Osteocyte (in vitro differentiated cells): ENCODE results near the gene POT1. TPM values are rescaled to one million over a fixed set of nuclear protein-coding genes. Genes with fewer than 3 reads are reported as not detected.

Source experiments
- DNase-seq: peaks from one replicate; pipeline ENCODE4 v3.0.0; 2021; ENCODE audit warnings: mixed read lengths; ENCODE audit not compliant: unreplicated experiment; ENCODE audit errors: extremely low spot score
- H3K27ac Mint-ChIP-seq: one replicate; pipeline ENCODE4 v1.8.0; 2021; ENCODE audit warnings: mild to moderate bottlenecking, mixed read lengths; ENCODE audit not compliant: unreplicated experiment
- H3K27me3 Mint-ChIP-seq: one replicate; pipeline ENCODE4 v1.8.0; 2021; ENCODE audit warnings: mixed read lengths; ENCODE audit not compliant: unreplicated experiment
- H3K36me3 Mint-ChIP-seq: one replicate; pipeline ENCODE4 v1.8.0; 2021; ENCODE audit warnings: mixed read lengths; ENCODE audit not compliant: unreplicated experiment
- H3K4me1 Mint-ChIP-seq: one replicate; pipeline ENCODE4 v1.8.0; 2021; ENCODE audit warnings: mixed read lengths; ENCODE audit not compliant: unreplicated experiment
- H3K4me3 Mint-ChIP-seq: one replicate; pipeline ENCODE4 v1.8.0; 2021; ENCODE audit warnings: mild to moderate bottlenecking, moderate library complexity, mixed read lengths; ENCODE audit not compliant: unreplicated experiment
- H3K9me3 Mint-ChIP-seq: one replicate; pipeline ENCODE4 v1.8.0; 2021; ENCODE audit warnings: mixed read lengths; ENCODE audit not compliant: unreplicated experiment
- CTCF ChIP-seq: fragments of 200-600 bp; sonication (generic); IDR thresholded peaks from 2 replicates; pipeline ENCODE4 v1.5.0; 2021; ENCODE audit warnings: antibody characterized with exemption, mild to moderate bottlenecking, moderate library complexity
- total RNA-seq: library from RNA; stranded (reverse); gene quantifications from 2 replicates; pipeline ENCODE4 v1.2.1, GENCODE V29; 2021

The POT1 gene
- total RNA-seq, 1 donor from 2014 or later, result 19.7 TPM

- H3K27ac Mint-ChIP-seq, result no peak overlapping the region
- DNase-seq, result no peak
- no peaks in the 10 kb centered on the region for H3K36me3 Mint-ChIP-seq
- no peaks in the 10 kb centered on the region for H3K9me3 Mint-ChIP-seq
- no peaks in the 10 kb centered on the region for H3K4me1 Mint-ChIP-seq
- peaks cover 10% of the 10 kb centered on the region for H3K27me3 Mint-ChIP-seq
- H3K4me3 Mint-ChIP-seq, result no peak overlapping the region
- no peak for TF ChIP-seq CTCF
These were observed 10.7 kb upstream of the POT1 start for GRCh38 chr7:124940306-124940705.

GRCh38 chr7:124938128-124938527, 8.5 kb upstream of the POT1 start:
- no peak for TF ChIP-seq CTCF
- Mint-ChIP-seq H3K27ac (no peak overlapping the region), H3K9me3 (no peaks in the 10 kb centered on the region), H3K4me3 (no peak overlapping the region), H3K4me1 (no peaks in the 10 kb centered on the region), H3K27me3 (peaks cover 13% of the 10 kb centered on the region), H3K36me3 (no peaks in the 10 kb centered on the region)
- DNase-seq, result no peak

GRCh38 chr7:124937076-124937475, 7.5 kb upstream of the POT1 start:
- H3K27ac Mint-ChIP-seq, result no peak overlapping the region
- peaks cover 13% of the 10 kb centered on the region for H3K27me3 Mint-ChIP-seq
- TF ChIP-seq CTCF, result no peak
- no peak for DNase-seq
- no peaks in the 10 kb centered on the region for H3K9me3 Mint-ChIP-seq
- H3K4me3 Mint-ChIP-seq, result no peak overlapping the region
- H3K4me1 Mint-ChIP-seq, result no peaks in the 10 kb centered on the region
- no peaks in the 10 kb centered on the region for H3K36me3 Mint-ChIP-seq

GRCh38 chr7:124934841-124935240, 5.2 kb upstream of the POT1 start:
- TF ChIP-seq CTCF, result no peak
- Mint-ChIP-seq H3K4me3 (no peak overlapping the region), H3K4me1 (no peaks in the 10 kb centered on the region), H3K27ac (no peak overlapping the region), H3K27me3 (peaks cover 20% of the 10 kb centered on the region), H3K36me3 (peaks cover 2% of the 10 kb centered on the region), H3K9me3 (no peaks in the 10 kb centered on the region)
- DNase-seq, result no peak

GRCh38 chr7:124930655-124931597, 1.3 kb upstream of the POT1 start:
- peak overlapping the region; percentile 23 for H3K27ac Mint-ChIP-seq
- TF ChIP-seq CTCF, result no peak
- peaks cover 10% of the 10 kb centered on the region for H3K27me3 Mint-ChIP-seq
- H3K4me1 Mint-ChIP-seq, result peaks cover 28% of the 10 kb centered on the region
- no peaks in the 10 kb centered on the region for H3K9me3 Mint-ChIP-seq
- peak overlapping the region; percentile 52 for H3K4me3 Mint-ChIP-seq
- H3K36me3 Mint-ChIP-seq, result peaks cover 4% of the 10 kb centered on the region
- DNase-seq, result no peak
